ENCODE measurements around the gene ART5.

DNA sequence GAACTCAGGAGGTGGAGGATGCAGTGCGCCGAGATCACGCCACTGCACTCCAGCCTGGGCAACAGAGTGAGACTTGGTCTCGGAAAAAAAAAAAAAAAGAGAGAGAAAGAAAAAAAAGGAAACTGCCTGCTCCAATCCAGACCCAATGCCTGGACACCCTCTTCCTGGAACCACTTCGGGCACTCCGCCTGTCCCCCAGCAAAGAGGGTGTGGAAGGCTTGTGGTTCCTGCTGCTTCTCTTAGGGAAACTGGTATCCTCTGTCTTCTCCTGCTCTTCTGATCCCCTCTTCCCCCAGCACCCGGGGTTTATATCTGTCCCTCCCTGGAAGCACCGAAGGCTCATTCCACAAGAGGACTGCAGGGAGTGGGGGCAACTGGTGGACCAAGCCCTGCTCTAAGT lies 16.5 kb upstream of the ART5 start:
- TF ChIP-seq CTCF (IDR thresholded peaks at IDR 0.05) (no peak), EP300 (IDR thresholded peaks at IDR 0.05) (no peak), POLR2A (IDR thresholded peaks at IDR 0.05) (no peak)
